IMR-90 (cell line): ENCODE results near the gene ZDHHC8. TPM values are rescaled to one million over a fixed set of nuclear protein-coding genes. Genes with fewer than 3 reads are reported as not detected.

Experiments used
- ATAC-seq: fragments of 200-7000 bp; cut with Tn5 transposase; 2 replicates; pipeline ENCODE4 v1.9.1; 2020; ENCODE audit warnings: low read depth, mild to moderate bottlenecking, moderate library complexity
- BruUV-seq: library from RNA; stranded (reverse); fragments of 400-500 nt; replicated peaks from 2 replicates; lab custom pipeline; 2021; lab: Mats Ljungman, UMichigan
- CTCF ChIA-PET: fragments of 300-600 bp; formaldehyde crosslinking; extraction: SDS; loops from one replicate; lab custom pipeline; 2021; ENCODE audit warnings: antibody characterized with exemption; lab: Yijun Ruan, JAX
- POLR2A ChIA-PET: fragments of 300-600 bp; sonication (Branson Sonifier 250); formaldehyde crosslinking; loops from one replicate; lab custom pipeline; 2022; ENCODE audit warnings: antibody characterized with exemption; ENCODE audit not compliant: unreplicated experiment; lab: Charles Lee
- DNase-seq: peaks from one replicate; pipeline ENCODE4 v3.0.0; 2013
- H2AFZ ChIP-seq: replicated peaks from 2 replicates; pipeline ENCODE3; 2013; ENCODE audit warnings: low read length, mild to moderate bottlenecking; ENCODE audit not compliant: poor library complexity
- H2AK5ac ChIP-seq: 2 replicates; pipeline ENCODE4 v1.6.1; 2013; ENCODE audit warnings: low read depth, low read length, inconsistent platforms
- H2AK9ac ChIP-seq: replicated peaks from 2 replicates; pipeline ENCODE3; 2013; ENCODE audit warnings: mild to moderate bottlenecking, low read depth, low read length, moderate library complexity; ENCODE audit not compliant: poor library complexity
- H2BK120ac ChIP-seq: 2 replicates; pipeline ENCODE4 v1.6.1; 2013; ENCODE audit warnings: low read depth, low read length, inconsistent platforms
- H2BK15ac ChIP-seq: 3 replicates; pipeline ENCODE4 v1.6.1; 2013; ENCODE audit warnings: low read depth, low read length, inconsistent platforms
- H2BK20ac ChIP-seq: 2 replicates; pipeline ENCODE4 v1.6.1; 2013; ENCODE audit warnings: low read depth, mild to moderate bottlenecking, inconsistent platforms, low read length, moderate library complexity
- H2BK5ac ChIP-seq: 2 replicates; pipeline ENCODE4 v1.6.1; 2013; ENCODE audit warnings: mild to moderate bottlenecking, low read depth, low read length, inconsistent platforms; ENCODE audit not compliant: poor library complexity, severe bottlenecking
- H3K14ac ChIP-seq: replicated peaks from 2 replicates; pipeline ENCODE4 v1.6.1; 2013; ENCODE audit warnings: low read depth, low read length, inconsistent platforms
- H3K18ac ChIP-seq: 2 replicates; pipeline ENCODE4 v1.6.1; 2013; ENCODE audit warnings: low read depth, low read length, control low read depth
- H3K23ac ChIP-seq: 2 replicates; pipeline ENCODE4 v1.6.1; 2013; ENCODE audit warnings: low read depth, low read length, inconsistent platforms
- H3K27ac ChIP-seq: 2 replicates; pipeline ENCODE4 v1.5.1; 2013; ENCODE audit warnings: mild to moderate bottlenecking, control low read depth, low read length; ENCODE audit not compliant: insufficient read depth
- H3K27me3 ChIP-seq: 2 replicates; pipeline ENCODE4 v1.6.1; 2013; ENCODE audit warnings: low read length; ENCODE audit not compliant: control insufficient read depth, insufficient read depth
- H3K36me3 ChIP-seq: 2 replicates; pipeline ENCODE4 v1.6.1; 2013; ENCODE audit warnings: low read length, mixed read lengths; ENCODE audit not compliant: control insufficient read depth, insufficient read depth
- H3K4ac ChIP-seq: 2 replicates; pipeline ENCODE4 v1.6.1; 2013; ENCODE audit warnings: low read depth, low read length, inconsistent platforms
- H3K4me1 ChIP-seq: 2 replicates; pipeline ENCODE4 v1.6.1; 2013; ENCODE audit warnings: low read length, mixed read lengths; ENCODE audit not compliant: control insufficient read depth, insufficient read depth
- H3K4me2 ChIP-seq: 2 replicates; pipeline ENCODE4 v1.6.1; 2013; ENCODE audit warnings: low read depth, mild to moderate bottlenecking, control low read depth, low read length, moderate library complexity
- H3K4me3 ChIP-seq: 2 replicates; pipeline ENCODE4 v1.5.1; 2013; ENCODE audit warnings: low read depth, mild to moderate bottlenecking, control low read depth, low read length, moderate library complexity; ENCODE audit not compliant: insufficient read depth
- H3K56ac ChIP-seq: 2 replicates; pipeline ENCODE4 v1.6.1; 2013; ENCODE audit warnings: low read length, inconsistent platforms; ENCODE audit not compliant: insufficient read depth; ENCODE audit errors: extremely low read depth
- H3K79me1 ChIP-seq, 2 experiments: 2 replicates each; pipeline ENCODE4 v1.6.1; 2013; ENCODE audit warnings: low read length in 2 of 2, inconsistent platforms in 1 of 2, low read depth in 1 of 2
- H3K9ac ChIP-seq: 2 replicates; pipeline ENCODE4 v1.6.1; 2013; ENCODE audit warnings: low read depth, low read length, control low read depth
- H3K9me1 ChIP-seq: 2 replicates; pipeline ENCODE4 v1.6.1; 2013; ENCODE audit warnings: low read length, inconsistent platforms; ENCODE audit not compliant: insufficient read depth
- H3K9me3 ChIP-seq: 2 replicates; pipeline ENCODE4 v1.6.1; 2013; ENCODE audit warnings: low read length; ENCODE audit not compliant: control insufficient read depth, insufficient read depth
- H4K20me1 ChIP-seq: 2 replicates; pipeline ENCODE4 v1.6.1; 2013; ENCODE audit warnings: low read length, inconsistent platforms; ENCODE audit not compliant: insufficient read depth
- H4K5ac ChIP-seq: 2 replicates; pipeline ENCODE4 v1.6.1; 2013; ENCODE audit warnings: mild to moderate bottlenecking, low read depth, low read length, control low read depth
- H4K8ac ChIP-seq, 2 experiments: 2 replicates each; pipeline ENCODE4 v1.6.1; 2013; ENCODE audit warnings: low read depth in 2 of 2, low read length in 2 of 2, control low read depth in 1 of 2, inconsistent platforms in 1 of 2
- H4K91ac ChIP-seq: 2 replicates; pipeline ENCODE4 v1.6.1; 2013; ENCODE audit warnings: low read depth, low read length, inconsistent platforms; ENCODE audit not compliant: insufficient read depth
- CEBPB ChIP-seq: IDR thresholded peaks from 2 replicates; pipeline ENCODE4 v1.6.1; 2012; ENCODE audit warnings: low read depth, low read length, improper control_type of control experiment
- CHD1 ChIP-seq: IDR thresholded peaks from 2 replicates; pipeline ENCODE4 v1.6.1; 2012; ENCODE audit warnings: low read depth, low read length, improper control_type of control experiment
- ELK1 ChIP-seq: fragments of 150-350 bp; IDR thresholded peaks from 2 replicates; pipeline ENCODE4 v1.6.1; 2016; ENCODE audit warnings: low read depth, mild to moderate bottlenecking, low read length, moderate library complexity, borderline replicate concordance
- FOS ChIP-seq: fragments of 150-350 bp; IDR thresholded peaks from 2 replicates; pipeline ENCODE4 v1.6.1; 2016; ENCODE audit warnings: low read depth, low read length
- MAFK ChIP-seq: IDR thresholded peaks from 2 replicates; pipeline ENCODE4 v1.6.1; 2012; ENCODE audit warnings: low read depth, low read length, improper control_type of control experiment
- MAZ ChIP-seq: IDR thresholded peaks from 2 replicates; pipeline ENCODE4 v1.6.1; 2012; ENCODE audit warnings: low read depth, mild to moderate bottlenecking, low read length, improper control_type of control experiment, moderate library complexity, borderline replicate concordance
- MXI1 ChIP-seq: IDR thresholded peaks from 2 replicates; pipeline ENCODE4 v1.6.1; 2012; ENCODE audit warnings: low read depth, mild to moderate bottlenecking, low read length, moderate library complexity, borderline replicate concordance
- NFE2L2 ChIP-seq: fragments of 150-350 bp; IDR thresholded peaks from 2 replicates; pipeline ENCODE4 v1.6.1; 2016; ENCODE audit warnings: low read depth, mild to moderate bottlenecking, low read length
- POLR2A ChIP-seq: IDR thresholded peaks from 2 replicates; pipeline ENCODE4 v1.6.1; 2012; ENCODE audit warnings: mild to moderate bottlenecking, low read depth, low read length
- RAD21 ChIP-seq: IDR thresholded peaks from 2 replicates; pipeline ENCODE4 v1.6.1; 2012; ENCODE audit warnings: low read length, improper control_type of control experiment
- RCOR1 ChIP-seq: IDR thresholded peaks from 2 replicates; pipeline ENCODE4 v1.6.1; 2012; ENCODE audit warnings: mild to moderate bottlenecking, low read length, improper control_type of control experiment; ENCODE audit not compliant: insufficient replicate concordance
- SMC3 ChIP-seq: fragments of 150-350 bp; IDR thresholded peaks from 2 replicates; pipeline ENCODE4 v1.6.1; 2016; ENCODE audit warnings: low read depth, mild to moderate bottlenecking, antibody characterized with exemption, low read length, moderate library complexity
- WGBS, 2 experiments: methylation state at CpG; one replicate each; pipeline versions ENCODE4 v1.1.5 to v1.1.7; 2013; ENCODE audit warnings: missing lambda C conversion rate in 2 of 2; ENCODE audit not compliant: insufficient read length in 1 of 2; ENCODE audit errors: extremely low coverage in 2 of 2; 5-methylcytosine and 5-hydroxymethylcytosine counted together
- dilution Hi-C: fragments of 300-500 bp; cut with HindIII; formaldehyde crosslinking; loops from one replicate; pipeline ENCODE4 v1.14.3; 2018; ENCODE audit warnings: low sequenced_read_pairs; ENCODE audit not compliant: unreplicated experiment
- in situ Hi-C: fragments of 300-500 bp; cut with MboI; formaldehyde crosslinking; loops from 3 replicates; pipeline ENCODE4 v1.14.3; 2019; ENCODE audit warnings: low sequenced_read_pairs, inconsistent platforms, mixed read lengths
- intact Hi-C: fragments of 100-400 bp; cut with micrococcal nuclease; formaldehyde crosslinking; loops from 2 replicates; pipeline ENCODE4 v1.10.0; 2022
- polyA plus RNA-seq, 3 experiments: library from polyadenylated mRNA; depleted of rRNA; stranded (reverse); fragments of >200 nt; gene quantifications; 2 replicates each; pipeline ENCODE4 v1.2.3, GENCODE V29; 2012; ENCODE audit warnings: low replicate concordance in 1 of 3
- total RNA-seq: library from RNA; depleted of rRNA; stranded (reverse); fragments of >200 nt; gene quantifications from 2 replicates; pipeline ENCODE4 v1.2.3, GENCODE V29; 2012
- TF ChIP-seq, protein P1 (sequence below): fragments of 150-350 bp; IDR thresholded peaks from 2 replicates; pipeline ENCODE4 v1.6.1; 2017; ENCODE audit warnings: mild to moderate bottlenecking, antibody characterized with exemption, low read length, low read depth

Gene ZDHHC8
- total and polyA plus RNA-seq, 2 of the 4 experiments (the other 2 are of a cell fraction), result 2.5 to 72.6 TPM

DNA sequence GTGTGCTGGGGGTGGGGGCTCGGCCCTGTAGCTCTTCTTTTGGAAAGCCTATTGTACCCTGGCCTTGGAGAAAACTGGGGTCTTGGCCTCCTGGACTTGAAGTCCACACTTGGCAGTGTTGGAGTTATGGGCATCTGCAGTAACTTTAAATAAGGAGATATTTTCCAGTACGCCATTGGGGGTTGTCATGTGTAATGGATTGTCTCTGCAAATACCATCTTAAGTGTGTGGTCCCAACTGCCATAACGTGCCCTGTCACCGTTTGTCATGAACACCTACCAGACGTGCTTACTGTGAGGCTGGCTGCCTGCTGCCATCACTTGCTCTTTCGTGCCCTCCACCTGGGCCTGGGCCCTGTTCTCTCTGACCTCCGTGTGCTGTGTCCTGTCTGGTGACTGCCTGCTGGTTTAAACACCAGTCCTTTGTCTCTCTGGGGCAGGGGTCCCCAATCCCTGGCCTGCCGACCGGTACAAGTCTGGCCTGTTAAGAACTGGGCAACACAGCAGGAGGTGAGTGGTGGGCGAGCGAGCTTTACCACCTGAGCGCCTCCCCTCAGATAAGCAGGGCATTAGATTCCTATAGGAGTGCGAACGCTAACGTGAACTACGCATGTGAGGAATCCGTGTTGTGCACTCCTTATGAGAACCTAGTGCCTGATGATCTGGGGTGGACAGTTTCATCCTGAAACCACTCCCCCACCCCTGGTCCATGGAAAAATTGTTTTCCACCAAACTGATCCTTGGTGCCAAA, 3.6 kb upstream of the ZDHHC8 start (continued):
- no peak for TF ChIP-seq MXI1
- no peak for TF ChIP-seq NFE2L2
- TF ChIP-seq ELK1, result no peak
- TF ChIP-seq FOS, result no peak
- TF ChIP-seq CHD1, result no peak

- in situ Hi-C loops, result no loop called here
- TF ChIP-seq ELK1 (no peak), RAD21 (no peak), POLR2A (no peak), CEBPB (no peak), CHD1 (no peak), MAFK (no peak), MXI1 (no peak), RCOR1 (no peak), NFE2L2 (no peak), MAZ (no peak), SMC3 (no peak), FOS (no peak)
- TF ChIP-seq, protein P1, sequence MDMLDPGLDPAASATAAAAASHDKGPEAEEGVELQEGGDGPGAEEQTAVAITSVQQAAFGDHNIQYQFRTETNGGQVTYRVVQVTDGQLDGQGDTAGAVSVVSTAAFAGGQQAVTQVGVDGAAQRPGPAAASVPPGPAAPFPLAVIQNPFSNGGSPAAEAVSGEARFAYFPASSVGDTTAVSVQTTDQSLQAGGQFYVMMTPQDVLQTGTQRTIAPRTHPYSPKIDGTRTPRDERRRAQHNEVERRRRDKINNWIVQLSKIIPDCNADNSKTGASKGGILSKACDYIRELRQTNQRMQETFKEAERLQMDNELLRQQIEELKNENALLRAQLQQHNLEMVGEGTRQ, result no peak
Observed at GRCh38 chr22:20128619-20128901, 3.0 kb upstream of the ZDHHC8 start.

More at GRCh38 chr22:20128619-20128901, 3.0 kb upstream of the ZDHHC8 start:
- peaks cover 3 to 27% of the 10 kb centered on the region in 2 experiments; a peak in 3 of 4 replicates for H3K79me1 ChIP-seq
- no peak overlapping the region for H4K91ac ChIP-seq
- ChIA-PET POLR2A (interaction anchor here (0.6 kb wide), 1 partner anchor 155 kb away, joined by 14 read pairs; no protein-coding TSS in a partner anchor), CTCF (no interaction called here)
- H3K4me1 ChIP-seq, result peaks cover 9% of the 10 kb centered on the region
- no peak overlapping the region for H2BK15ac ChIP-seq
- no peak overlapping the region for H3K23ac ChIP-seq
- H3K27me3 ChIP-seq, result no peaks in the 10 kb centered on the region
- intact Hi-C loops (no loop called here), dilution Hi-C loops (no loop called here)
- 38% methylated on average over 2 of the region's 2 CpGs; no CpG with 5 or more reads in 1 of the 2 experiments for WGBS, 2 experiments
- H4K8ac ChIP-seq, result no peak overlapping the region
- no peak overlapping the region for H3K18ac ChIP-seq
- H3K27ac ChIP-seq, result no peak overlapping the region
- DNase-seq, result no peak
- H2BK20ac ChIP-seq, result no peak overlapping the region
- H3K4me3 ChIP-seq, result no peak overlapping the region
- no peak overlapping the region for H3K9ac ChIP-seq
- no peak overlapping the region for H3K14ac ChIP-seq
- peaks cover 3% of the 10 kb centered on the region; the same call in 1 of the 2 replicates for H3K9me1 ChIP-seq
- no peak overlapping the region for H3K4ac ChIP-seq
- ATAC-seq, result no peak
- H3K56ac ChIP-seq, result no peak overlapping the region
- H4K20me1 ChIP-seq, result peaks cover 30% of the 10 kb centered on the region
- BruUV-seq, result no TSS peak
- H3K4me2 ChIP-seq, result no peak overlapping the region
- no peak overlapping the region for H2BK5ac ChIP-seq
- no peaks in the 10 kb centered on the region for H3K9me3 ChIP-seq
- H2AK5ac ChIP-seq, result no peak overlapping the region
- peaks cover 36% of the 10 kb centered on the region for H3K36me3 ChIP-seq
- no peak overlapping the region for H2AK9ac ChIP-seq
- H4K5ac ChIP-seq, result no peak overlapping the region
- H2BK120ac ChIP-seq, result no peak overlapping the region
- no peak overlapping the region for H2AFZ ChIP-seq
